ENCODE results near the gene RPS21.

RPS21 gene

GRCh38 chr20:62428002-62428372 is 41.1 kb downstream of the RPS21 start:
- no peak for DNase-seq

- no peak for DNase-seq
These were observed 41.7 kb downstream of the RPS21 start for GRCh38 chr20:62428396-62429295.

- no peak for DNase-seq
These were observed 42.8 kb downstream of the RPS21 start for GRCh38 chr20:62429455-62430310.

- DNase-seq, result no peak
These were observed 43.5 kb downstream of the RPS21 start for GRCh38 chr20:62430311-62430853.

GRCh38 chr20:62430866-62431447 is 44.1 kb downstream of the RPS21 start:
- DNase-seq, result no peak

DNA sequence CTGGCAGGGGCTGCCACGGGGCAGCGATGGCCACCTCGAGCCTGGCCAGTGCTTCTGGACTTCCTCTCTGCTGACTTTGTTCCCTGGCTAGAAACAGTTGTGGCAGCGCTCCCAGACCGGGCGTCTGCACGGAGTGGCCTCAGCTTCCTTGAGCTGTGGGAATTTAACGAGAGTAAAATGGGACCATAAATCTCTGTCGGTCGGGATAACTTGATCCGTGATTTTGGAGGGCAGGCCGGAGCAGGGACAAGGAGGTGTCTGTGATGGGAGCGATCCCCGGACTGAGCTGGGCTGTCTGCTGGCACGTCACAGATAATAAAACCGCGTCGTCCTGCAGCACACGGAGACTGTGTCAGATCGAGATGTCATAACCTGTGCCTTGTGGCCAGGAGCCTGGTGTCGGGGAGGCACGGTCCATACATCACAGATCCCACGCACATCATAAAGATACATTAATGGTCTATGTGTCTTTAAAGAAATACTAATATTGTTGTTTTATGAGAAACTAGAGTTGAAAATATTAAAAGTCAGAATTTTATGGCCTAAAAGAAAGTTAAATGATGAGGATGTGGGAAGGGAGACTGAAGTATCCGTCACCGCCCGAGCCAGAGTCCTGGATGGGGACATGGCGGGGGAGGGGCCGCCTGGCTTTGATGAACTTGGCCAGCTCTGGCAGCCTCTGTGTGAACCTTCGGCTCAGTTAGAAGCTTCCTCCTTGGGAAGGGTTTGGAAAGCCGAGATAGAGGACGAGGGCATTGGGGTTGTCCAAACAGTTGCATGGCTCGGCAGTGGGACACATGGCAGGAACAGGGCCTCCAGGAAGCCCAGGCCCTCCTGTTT is 47.0 kb downstream of the RPS21 start:
- DNase-seq, result no peak

- no peak for DNase-seq
These were observed 49.8 kb downstream of the RPS21 start for GRCh38 chr20:62436692-62437091.

- DNase-seq, result no peak
These were observed 50.6 kb downstream of the RPS21 start for GRCh38 chr20:62437496-62437895.

GRCh38 chr20:62437927-62438326 is 51.0 kb downstream of the RPS21 start:
- no peak for DNase-seq
